GM06990 (cell line): ENCODE measurements around the gene ASIP.

Experiments
- DNase-seq: peaks from one replicate; pipeline ENCODE4 v3.0.0-alpha.2; 2011; ENCODE audit not compliant: insufficient read length; ENCODE audit errors: extremely low read depth
- H3K27me3 ChIP-seq: replicated peaks from 2 replicates; pipeline ENCODE4 v1.6.0; 2011; ENCODE audit warnings: low read length; ENCODE audit not compliant: control insufficient read depth, insufficient read depth
- H3K36me3 ChIP-seq: 2 replicates; pipeline ENCODE4 v1.5.1; 2011; ENCODE audit warnings: low read length; ENCODE audit not compliant: control insufficient read depth, insufficient read depth
- H3K4me3 ChIP-seq: replicated peaks from 2 replicates; pipeline ENCODE4 v1.5.1; 2011; ENCODE audit warnings: low read depth, mild to moderate bottlenecking, control low read depth, low read length
- CTCF ChIP-seq: IDR thresholded peaks from 2 replicates; pipeline ENCODE4 v1.5.1; 2011; ENCODE audit warnings: low read length, control low read depth, mild to moderate bottlenecking, inconsistent platforms; ENCODE audit not compliant: insufficient read depth, poor library complexity, severe bottlenecking

ASIP gene

GRCh38 chr20:34299556-34300255, 58.5 kb downstream of the ASIP start:
- H3K27me3 ChIP-seq = no peaks in the 10 kb centered on the region
- no peak for DNase-seq
- H3K36me3 ChIP-seq = peaks cover 5% of the 10 kb centered on the region
- no peak for TF ChIP-seq CTCF
- H3K4me3 ChIP-seq = no peak overlapping the region

GRCh38 chr20:34300256-34300806, 59.1 kb downstream of the ASIP start:
- H3K4me3 ChIP-seq = no peak overlapping the region
- no peak for DNase-seq
- TF ChIP-seq CTCF = no peak
- H3K36me3 ChIP-seq = peaks cover 3% of the 10 kb centered on the region; the same call in 1 of the 2 replicates
- no peaks in the 10 kb centered on the region for H3K27me3 ChIP-seq

- Histone ChIP-seq H3K36me3 (peaks cover 3% of the 10 kb centered on the region; the same call in 1 of the 2 replicates), H3K27me3 (no peaks in the 10 kb centered on the region), H3K4me3 (peak overlapping the region; percentile 6; the same call in 1 of the 2 replicates)
- DNase-seq = no peak
- no peak for TF ChIP-seq CTCF
Observed at GRCh38 chr20:34300809-34301586, 59.8 kb downstream of the ASIP start.

GRCh38 chr20:34301587-34302311, 60.5 kb downstream of the ASIP start:
- Histone ChIP-seq H3K4me3 (peak overlapping the region; percentile 90), H3K27me3 (no peaks in the 10 kb centered on the region), H3K36me3 (peaks cover 2% of the 10 kb centered on the region; the same call in 1 of the 2 replicates)
- TF ChIP-seq CTCF = no peak
- DNase-seq = no peak

- no peak for TF ChIP-seq CTCF
- Histone ChIP-seq H3K36me3 (peaks cover 2% of the 10 kb centered on the region; the same call in 1 of the 2 replicates), H3K4me3 (peak overlapping the region; percentile 90), H3K27me3 (no peaks in the 10 kb centered on the region)
- no peak for DNase-seq
Observed at GRCh38 chr20:34302312-34302722, 61.1 kb downstream of the ASIP start.
